Trophoblast cell (in vitro differentiated cells and primary cell): ENCODE measurements around the gene RRBP1.
A peak's percentile ranks its signal among the peaks of the same experiment; 100 is the strongest.

ENCODE experiments used
- DNase-seq, 2 donors: peaks; one replicate each; pipeline ENCODE4 v3.0.0-alpha.2; 2016
- H2AFZ ChIP-seq: 2 replicates; pipeline ENCODE4 v1.6.1; 2013; ENCODE audit warnings: low read length, moderate library complexity, mild to moderate bottlenecking; ENCODE audit not compliant: insufficient read depth, poor library complexity
- H2AK5ac ChIP-seq: 2 replicates; pipeline ENCODE4 v1.6.1; 2013; ENCODE audit warnings: mild to moderate bottlenecking, low read length
- H2BK120ac ChIP-seq: 2 replicates; pipeline ENCODE4 v1.6.1; 2013; ENCODE audit warnings: low read length, mild to moderate bottlenecking, moderate library complexity; ENCODE audit not compliant: insufficient read depth, poor library complexity
- H2BK12ac ChIP-seq: 2 replicates; pipeline ENCODE4 v1.6.1; 2013; ENCODE audit warnings: mild to moderate bottlenecking, low read length, moderate library complexity
- H2BK5ac ChIP-seq: 2 replicates; pipeline ENCODE4 v1.6.1; 2013; ENCODE audit warnings: low read length, low read depth, moderate library complexity, mild to moderate bottlenecking; ENCODE audit not compliant: poor library complexity
- H3K14ac ChIP-seq: 2 replicates; pipeline ENCODE4 v1.6.1; 2013; ENCODE audit warnings: mild to moderate bottlenecking, low read length
- H3K18ac ChIP-seq: 2 replicates; pipeline ENCODE4 v1.6.1; 2013; ENCODE audit warnings: mild to moderate bottlenecking, low read length
- H3K23ac ChIP-seq: 2 replicates; pipeline ENCODE4 v1.6.1; 2013; ENCODE audit warnings: low read length
- H3K27ac ChIP-seq: 2 replicates; pipeline ENCODE4 v1.5.1; 2013; ENCODE audit warnings: low read depth, mild to moderate bottlenecking, inconsistent platforms, low read length, moderate library complexity
- H3K27me3 ChIP-seq: 2 replicates; pipeline ENCODE4 v1.6.1; 2013; ENCODE audit warnings: inconsistent platforms, mild to moderate bottlenecking, low read length, moderate library complexity; ENCODE audit not compliant: insufficient read depth
- H3K36me3 ChIP-seq, 2 experiments: 1 replicate in 1 of 2; 2 replicates in 1 of 2; pipeline ENCODE4 v1.6.1; 2013; ENCODE audit warnings: low read length in 2 of 2, mild to moderate bottlenecking in 2 of 2, moderate library complexity in 1 of 2; ENCODE audit not compliant: insufficient read depth in 2 of 2, control insufficient read depth in 1 of 2
- H3K4ac ChIP-seq: 2 replicates; pipeline ENCODE4 v1.6.1; 2013; ENCODE audit warnings: low read depth, mild to moderate bottlenecking, low read length, moderate library complexity
- H3K4me1 ChIP-seq, 2 experiments: 1 replicate in 1 of 2; 2 replicates in 1 of 2; pipeline ENCODE4 v1.6.1; 2013; ENCODE audit warnings: low read length in 2 of 2, mild to moderate bottlenecking in 2 of 2, moderate library complexity in 1 of 2; ENCODE audit not compliant: insufficient read depth in 2 of 2, control insufficient read depth in 1 of 2
- H3K4me2 ChIP-seq: 2 replicates; pipeline ENCODE4 v1.6.1; 2013; ENCODE audit warnings: inconsistent platforms, mild to moderate bottlenecking, low read length, moderate library complexity
- H3K4me3 ChIP-seq: 2 replicates; pipeline ENCODE4 v1.5.1; 2013; ENCODE audit warnings: mild to moderate bottlenecking, low read depth, low read length, inconsistent platforms
- H3K79me1 ChIP-seq: one replicate; pipeline ENCODE4 v1.6.1; 2013; ENCODE audit warnings: low read length
- H3K79me2 ChIP-seq: 2 replicates; pipeline ENCODE4 v1.6.1; 2013; ENCODE audit warnings: low read length, mild to moderate bottlenecking; ENCODE audit not compliant: control insufficient read depth, insufficient read depth, poor library complexity
- H3K9ac ChIP-seq: 2 replicates; pipeline ENCODE4 v1.6.1; 2013; ENCODE audit warnings: mild to moderate bottlenecking, low read length
- H3K9me3 ChIP-seq: 2 replicates; pipeline ENCODE4 v1.6.1; 2013; ENCODE audit warnings: low read depth, mild to moderate bottlenecking, control low read depth, inconsistent platforms, low read length; ENCODE audit not compliant: insufficient read depth
- H4K12ac ChIP-seq: 2 replicates; pipeline ENCODE4 v1.6.1; 2013; ENCODE audit warnings: low read depth, mild to moderate bottlenecking, low read length, moderate library complexity
- H4K8ac ChIP-seq: 2 replicates; pipeline ENCODE4 v1.6.1; 2013; ENCODE audit warnings: low read depth, mild to moderate bottlenecking, low read length, moderate library complexity
- H4K91ac ChIP-seq: one replicate; pipeline ENCODE4 v1.6.1; 2013; ENCODE audit warnings: low read depth, mild to moderate bottlenecking, low read length, moderate library complexity
- WGBS: extraction: QIAGEN DNeasy Blood & Tissue Kit; methylation state at CpG from one replicate; pipeline ENCODE4 v1.1.7; 2013; ENCODE audit warnings: missing lambda C conversion rate; ENCODE audit not compliant: insufficient read length, insufficient coverage; ENCODE audit errors: extremely low coverage; 5-methylcytosine and 5-hydroxymethylcytosine counted together

Gene RRBP1

GRCh38 chr20:17612287-17612991 lies 69.6 kb downstream of the RRBP1 start:
- H2AK5ac ChIP-seq, result no peak overlapping the region
- H3K4me1 ChIP-seq, result peaks cover 0 to 2% of the 10 kb centered on the region in 2 experiments
- no peak overlapping the region for H2AFZ ChIP-seq
- H2BK12ac ChIP-seq, result no peak overlapping the region
- no peak overlapping the region for H3K4ac ChIP-seq
- H3K36me3 ChIP-seq, result peaks cover 60 to 73% of the 10 kb centered on the region in 2 experiments
- no CpG with 5 or more reads among the region's 16 CpGs for WGBS
- no peak overlapping the region for H4K8ac ChIP-seq
- no peak overlapping the region for H4K91ac ChIP-seq
- no peak overlapping the region for H3K23ac ChIP-seq
- H3K14ac ChIP-seq, result no peak overlapping the region
- no peak overlapping the region for H3K27ac ChIP-seq
- H3K79me2 ChIP-seq, result no peaks in the 10 kb centered on the region
- H2BK120ac ChIP-seq, result no peak overlapping the region
- no peaks in the 10 kb centered on the region for H3K27me3 ChIP-seq
- H2BK5ac ChIP-seq, result no peak overlapping the region
- peak; percentile 71 to 73 for DNase-seq
- H3K4me2 ChIP-seq, result no peak overlapping the region
- H3K79me1 ChIP-seq, result no peaks in the 10 kb centered on the region
- H3K9ac ChIP-seq, result no peak overlapping the region
- no peak overlapping the region for H3K4me3 ChIP-seq
- peak overlapping the region; percentile 16 for H4K12ac ChIP-seq
- no peaks in the 10 kb centered on the region for H3K9me3 ChIP-seq
- no peak overlapping the region for H3K18ac ChIP-seq

GRCh38 chr20:17611540-17612286 lies 70.3 kb downstream of the RRBP1 start:
- H3K9ac ChIP-seq, result no peak overlapping the region
- peaks cover 53 to 66% of the 10 kb centered on the region in 2 experiments for H3K36me3 ChIP-seq
- H3K23ac ChIP-seq, result no peak overlapping the region
- no peak overlapping the region for H3K4ac ChIP-seq
- no peaks in the 10 kb centered on the region for H3K79me1 ChIP-seq
- no peaks in the 10 kb centered on the region for H3K79me2 ChIP-seq
- no peak overlapping the region for H2BK120ac ChIP-seq
- H3K4me3 ChIP-seq, result no peak overlapping the region
- H3K27ac ChIP-seq, result peak overlapping the region; percentile 8
- no peak overlapping the region for H3K4me2 ChIP-seq
- H3K9me3 ChIP-seq, result no peaks in the 10 kb centered on the region
- no peak overlapping the region for H2AK5ac ChIP-seq
- peak overlapping the region; percentile 16 for H4K12ac ChIP-seq
- H3K4me1 ChIP-seq, result peaks cover 0 to 2% of the 10 kb centered on the region in 2 experiments
- no peak overlapping the region for H2BK12ac ChIP-seq
- H4K8ac ChIP-seq, result no peak overlapping the region
- H4K91ac ChIP-seq, result no peak overlapping the region
- H3K18ac ChIP-seq, result peak overlapping the region; percentile 14
- peak; percentile 54 to 58 for DNase-seq
- H2AFZ ChIP-seq, result no peak overlapping the region
- WGBS, result no CpG with 5 or more reads among the region's 26 CpGs
- H3K14ac ChIP-seq, result no peak overlapping the region
- no peaks in the 10 kb centered on the region for H3K27me3 ChIP-seq
- H2BK5ac ChIP-seq, result no peak overlapping the region

GRCh38 chr20:17611290-17611539 lies 70.8 kb downstream of the RRBP1 start:
- Histone ChIP-seq H3K79me1 (no peaks in the 10 kb centered on the region), H3K27ac (no peak overlapping the region), H3K9ac (no peak overlapping the region), H3K9me3 (no peaks in the 10 kb centered on the region), H2BK120ac (no peak overlapping the region), H3K14ac (no peak overlapping the region), H3K4ac (no peak overlapping the region), H4K12ac (peak overlapping the region; percentile 50), H3K36me3 (peaks cover 48 to 63% of the 10 kb centered on the region in 2 experiments), H3K4me1 (peaks cover 0 to 2% of the 10 kb centered on the region in 2 experiments), H2AFZ (no peak overlapping the region), H3K79me2 (no peaks in the 10 kb centered on the region), H4K8ac (no peak overlapping the region), H2AK5ac (no peak overlapping the region), H2BK12ac (no peak overlapping the region), H3K18ac (no peak overlapping the region), H2BK5ac (no peak overlapping the region), H3K23ac (no peak overlapping the region), H3K4me3 (no peak overlapping the region), H4K91ac (no peak overlapping the region), H3K27me3 (no peaks in the 10 kb centered on the region), H3K4me2 (no peak overlapping the region)
- DNase-seq, result peak in 1 of 2 donors; percentile 65
- WGBS, result no CpG with 5 or more reads among the region's 6 CpGs

GRCh38 chr20:17610566-17611289 lies 71.3 kb downstream of the RRBP1 start:
- Histone ChIP-seq H2BK120ac (no peak overlapping the region), H3K9me3 (no peaks in the 10 kb centered on the region), H3K14ac (no peak overlapping the region), H4K12ac (peak overlapping the region; percentile 50), H3K4ac (no peak overlapping the region), H3K27ac (no peak overlapping the region), H3K36me3 (peaks cover 43 to 58% of the 10 kb centered on the region in 2 experiments), H2AK5ac (no peak overlapping the region), H3K4me2 (no peak overlapping the region), H2BK12ac (no peak overlapping the region), H3K18ac (no peak overlapping the region), H3K9ac (no peak overlapping the region), H3K4me1 (peaks cover 0 to 2% of the 10 kb centered on the region in 2 experiments), H4K91ac (no peak overlapping the region), H3K79me1 (no peaks in the 10 kb centered on the region), H3K4me3 (no peak overlapping the region), H2AFZ (no peak overlapping the region), H4K8ac (no peak overlapping the region), H2BK5ac (no peak overlapping the region), H3K23ac (no peak overlapping the region), H3K27me3 (no peaks in the 10 kb centered on the region), H3K79me2 (no peaks in the 10 kb centered on the region)
- no CpG with 5 or more reads among the region's 19 CpGs for WGBS
- DNase-seq, result peak in 1 of 2 donors; percentile 49
